Urinary bladder (tissue), 4 donors: ENCODE measurements around the gene GORASP1. TPM values are rescaled to one million over a fixed set of nuclear protein-coding genes. Genes with fewer than 3 reads are reported as not detected.

ENCODE experiments used
- DNase-seq: peaks from one replicate; pipeline ENCODE4 v3.0.0-alpha.2; 2015; ENCODE audit errors: extremely low spot score
- H3K27ac ChIP-seq: one replicate; pipeline ENCODE4 v1.5.1; 2013; ENCODE audit warnings: low read depth, mild to moderate bottlenecking, moderate library complexity
- H3K36me3 ChIP-seq: one replicate; pipeline ENCODE4 v1.6.1; 2013; ENCODE audit warnings: mild to moderate bottlenecking, moderate library complexity; ENCODE audit not compliant: insufficient read depth
- H3K4me1 ChIP-seq: one replicate; pipeline ENCODE4 v1.6.1; 2013; ENCODE audit warnings: mild to moderate bottlenecking, moderate library complexity; ENCODE audit not compliant: insufficient read depth
- H3K4me3 ChIP-seq: one replicate; pipeline ENCODE4 v1.5.1; 2013; ENCODE audit warnings: low read depth, low read length
- WGBS: extraction: QIAGEN DNeasy Blood & Tissue Kit; methylation state at CpG from one replicate; pipeline ENCODE4 v1.1.7; 2013; 5-methylcytosine and 5-hydroxymethylcytosine counted together
- polyA plus RNA-seq: library from polyadenylated mRNA; stranded (reverse); fragments of 200-250 nt; gene quantifications from one replicate; pipeline ENCODE4 v1.2.3, GENCODE V29; 2013
- total RNA-seq: library from RNA; depleted of rRNA; stranded (reverse); fragments of >200 nt; gene quantifications from one replicate; pipeline ENCODE4 v1.2.3, GENCODE V29; 2014
- donor health status: healthy with polysubstance abuse.
- donor health status: healthy.

The GORASP1 gene
- total and polyA plus RNA-seq, 2 donors = 28.2 to 61.6 TPM

GRCh38 chr3:39136533-39137434, 29.4 kb upstream of the GORASP1 start:
- no peak for DNase-seq
- H3K36me3 ChIP-seq = no peaks in the 10 kb centered on the region
- no peaks in the 10 kb centered on the region for H3K4me1 ChIP-seq

GRCh38 chr3:39135170-39135805, 27.9 kb upstream of the GORASP1 start:
- H3K4me3 ChIP-seq = no peak overlapping the region
- WGBS = 77% methylated on average over 8 of the region's 8 CpGs
- no peak for DNase-seq
- no peak overlapping the region for H3K27ac ChIP-seq
- no peaks in the 10 kb centered on the region for H3K36me3 ChIP-seq
- no peaks in the 10 kb centered on the region for H3K4me1 ChIP-seq

More at GRCh38 chr3:39136533-39137434, 29.4 kb upstream of the GORASP1 start:
- Histone ChIP-seq H3K4me3 (no peak overlapping the region), H3K27ac (no peak overlapping the region)
- WGBS = 93% methylated on average over 21 of the region's 21 CpGs

GRCh38 chr3:39134305-39134704, 26.9 kb upstream of the GORASP1 start:
- 90% methylated on average over 7 of the region's 7 CpGs for WGBS
- H3K4me3 ChIP-seq = no peak overlapping the region
- H3K36me3 ChIP-seq = no peaks in the 10 kb centered on the region
- DNase-seq = no peak
- no peak overlapping the region for H3K27ac ChIP-seq
- no peaks in the 10 kb centered on the region for H3K4me1 ChIP-seq

- no peak for DNase-seq
- H3K4me1 ChIP-seq = no peaks in the 10 kb centered on the region
- H3K27ac ChIP-seq = no peak overlapping the region
- WGBS = 73% methylated on average over 6 of the region's 6 CpGs
- no peak overlapping the region for H3K4me3 ChIP-seq
- no peaks in the 10 kb centered on the region for H3K36me3 ChIP-seq
Measured at GRCh38 chr3:39133822-39134221, 26.4 kb upstream of the GORASP1 start.

- Histone ChIP-seq H3K4me1 (no peaks in the 10 kb centered on the region), H3K36me3 (no peaks in the 10 kb centered on the region), H3K27ac (no peak overlapping the region), H3K4me3 (no peak overlapping the region)
- 92% methylated on average over 1 of the region's 1 CpG for WGBS
- DNase-seq = no peak
Measured at GRCh38 chr3:39133093-39133490, 25.7 kb upstream of the GORASP1 start.

GRCh38 chr3:39132096-39133092, 25.0 kb upstream of the GORASP1 start:
- no peaks in the 10 kb centered on the region for H3K36me3 ChIP-seq
- 73% methylated on average over 11 of the region's 11 CpGs for WGBS
- no peak overlapping the region for H3K4me3 ChIP-seq
- H3K4me1 ChIP-seq = no peaks in the 10 kb centered on the region
- DNase-seq = no peak
- H3K27ac ChIP-seq = no peak overlapping the region

- WGBS = 72% methylated on average over 3 of the region's 3 CpGs
- H3K4me3 ChIP-seq = no peak overlapping the region
- no peaks in the 10 kb centered on the region for H3K4me1 ChIP-seq
- H3K36me3 ChIP-seq = no peaks in the 10 kb centered on the region
- H3K27ac ChIP-seq = no peak overlapping the region
- no peak for DNase-seq
Measured at GRCh38 chr3:39130693-39131265, 23.4 kb upstream of the GORASP1 start.

- Histone ChIP-seq H3K27ac (no peak overlapping the region), H3K4me1 (no peaks in the 10 kb centered on the region), H3K36me3 (no peaks in the 10 kb centered on the region), H3K4me3 (no peak overlapping the region)
- 94% methylated on average over 6 of the region's 6 CpGs for WGBS
- DNase-seq = no peak
Measured at GRCh38 chr3:39130026-39130425, 22.6 kb upstream of the GORASP1 start.

- no peak overlapping the region for H3K4me3 ChIP-seq
- WGBS = 97% methylated on average over 7 of the region's 7 CpGs
- H3K27ac ChIP-seq = no peak overlapping the region
- DNase-seq = no peak
- H3K4me1 ChIP-seq = no peaks in the 10 kb centered on the region
- no peaks in the 10 kb centered on the region for H3K36me3 ChIP-seq
Measured at GRCh38 chr3:39128951-39129350, 21.5 kb upstream of the GORASP1 start.

- 43% methylated on average over 1 of the region's 1 CpG for WGBS
- Histone ChIP-seq H3K4me1 (no peaks in the 10 kb centered on the region), H3K27ac (no peak overlapping the region), H3K4me3 (no peak overlapping the region), H3K36me3 (no peaks in the 10 kb centered on the region)
- no peak for DNase-seq
Measured at GRCh38 chr3:39127908-39128304, 20.5 kb upstream of the GORASP1 start.

GRCh38 chr3:39127269-39127907, 20.0 kb upstream of the GORASP1 start:
- no peak overlapping the region for H3K27ac ChIP-seq
- no peak overlapping the region for H3K4me3 ChIP-seq
- H3K36me3 ChIP-seq = no peaks in the 10 kb centered on the region
- 86% methylated on average over 7 of the region's 7 CpGs for WGBS
- DNase-seq = no peak
- H3K4me1 ChIP-seq = no peaks in the 10 kb centered on the region

GRCh38 chr3:39126532-39127071, 19.2 kb upstream of the GORASP1 start:
- DNase-seq = no peak

More at GRCh38 chr3:39126532-39127071, 19.2 kb upstream of the GORASP1 start:
- no peak overlapping the region for H3K4me3 ChIP-seq
- no peak overlapping the region for H3K27ac ChIP-seq
- WGBS = 54% methylated on average over 6 of the region's 6 CpGs
- H3K4me1 ChIP-seq = no peaks in the 10 kb centered on the region
- no peaks in the 10 kb centered on the region for H3K36me3 ChIP-seq
